ENCODE data around the gene PGAP1. TPM values are rescaled to one million over a fixed set of nuclear protein-coding genes. Genes with fewer than 3 reads are reported as not detected.

Gene PGAP1
- total and polyA plus RNA-seq, 9 of the 15 experiments (the other 6 are each of a cell fraction or from before 2014, with no cell fraction given), result 0.08 to 0.73 (median 0.52) TPM

- DNase-seq (ENCODE audit: extremely low read depth in 1 of 4, low spot score in 3 of 4), result no peak
- POLR2A ChIA-PET, result no interaction called here
- Histone ChIP-seq H3K4me3 (no peak overlapping the region), H3K27me3 (ENCODE audit: control insufficient read depth in 2 of 2, insufficient read depth in 2 of 2, low read length in 2 of 2) (no peaks in the 10 kb centered on the region), H2AFZ (ENCODE audit: low read depth, low read length) (no peak overlapping the region), H3K9me1 (ENCODE audit: control insufficient read depth, insufficient read depth, low read length) (no peaks in the 10 kb centered on the region), H3K9me3 (replicated peaks; ENCODE audit: control insufficient read depth, insufficient read depth, low read depth, low read length) (no peaks in the 10 kb centered on the region), H3K36me3 (ENCODE audit: control insufficient read depth, insufficient read depth, low read length) (no peaks in the 10 kb centered on the region), H3K4me2 (ENCODE audit: insufficient read depth, low read length) (no peak overlapping the region), H3K9ac (ENCODE audit: insufficient read depth in 1 of 2, low read depth in 2 of 2, low read length in 2 of 2) (no peak overlapping the region), H4K20me1 (replicated peaks; ENCODE audit: control insufficient read depth, insufficient read depth, low read length) (no peaks in the 10 kb centered on the region), H3K79me2 (ENCODE audit: control insufficient read depth, insufficient read depth, low read length) (no peaks in the 10 kb centered on the region), H3K27ac (ENCODE audit: extremely low read depth, low read depth, low read length) (no peak overlapping the region), H3K4me1 (replicated peaks in 1 of 2; ENCODE audit: control insufficient read depth in 2 of 2, insufficient read depth in 2 of 2, low read length in 2 of 2) (no peaks in the 10 kb centered on the region)
- no TSS peak for BruUV-seq (replicated peaks)
- TF ChIP-seq ZNF224 (CRISPR knock-in tag; IDR thresholded peaks at IDR 0.05), result no peak
- TF ChIP-seq, protein P1, sequence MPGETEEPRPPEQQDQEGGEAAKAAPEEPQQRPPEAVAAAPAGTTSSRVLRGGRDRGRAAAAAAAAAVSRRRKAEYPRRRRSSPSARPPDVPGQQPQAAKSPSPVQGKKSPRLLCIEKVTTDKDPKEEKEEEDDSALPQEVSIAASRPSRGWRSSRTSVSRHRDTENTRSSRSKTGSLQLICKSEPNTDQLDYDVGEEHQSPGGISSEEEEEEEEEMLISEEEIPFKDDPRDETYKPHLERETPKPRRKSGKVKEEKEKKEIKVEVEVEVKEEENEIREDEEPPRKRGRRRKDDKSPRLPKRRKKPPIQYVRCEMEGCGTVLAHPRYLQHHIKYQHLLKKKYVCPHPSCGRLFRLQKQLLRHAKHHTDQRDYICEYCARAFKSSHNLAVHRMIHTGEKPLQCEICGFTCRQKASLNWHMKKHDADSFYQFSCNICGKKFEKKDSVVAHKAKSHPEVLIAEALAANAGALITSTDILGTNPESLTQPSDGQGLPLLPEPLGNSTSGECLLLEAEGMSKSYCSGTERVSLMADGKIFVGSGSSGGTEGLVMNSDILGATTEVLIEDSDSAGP (CRISPR knock-in tag; IDR thresholded peaks at IDR 0.05), result no peak
- TF ChIP-seq ZNF23 (CRISPR knock-in tag; IDR thresholded peaks at IDR 0.05), result no peak
- no peak for TF ChIP-seq NONO (IDR thresholded peaks at IDR 0.05; ENCODE audit: low read depth in 2 of 2, low read length in 1 of 2)
- TF ChIP-seq ZNF639 (CRISPR knock-in tag; conservative IDR thresholded peaks at IDR 0.05 in 1 of 2, IDR thresholded peaks at IDR 0.05 in 1 of 2), result no peak
- TF ChIP-seq MTF1 (CRISPR knock-in tag; IDR thresholded peaks at IDR 0.05; ENCODE audit: borderline replicate concordance), result no peak
- TF ChIP-seq, protein P2, sequence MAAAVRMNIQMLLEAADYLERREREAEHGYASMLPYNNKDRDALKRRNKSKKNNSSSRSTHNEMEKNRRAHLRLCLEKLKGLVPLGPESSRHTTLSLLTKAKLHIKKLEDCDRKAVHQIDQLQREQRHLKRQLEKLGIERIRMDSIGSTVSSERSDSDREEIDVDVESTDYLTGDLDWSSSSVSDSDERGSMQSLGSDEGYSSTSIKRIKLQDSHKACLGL (CRISPR knock-in tag; IDR thresholded peaks at IDR 0.05; ENCODE audit: borderline replicate concordance, poor library complexity, severe bottlenecking), result no peak
- no peak for TF ChIP-seq TRIM25 (IDR thresholded peaks at IDR 0.05; ENCODE audit: borderline replicate concordance)
- TF ChIP-seq MTA1 (IDR thresholded peaks at IDR 0.05; ENCODE audit: borderline replicate concordance), result no peak
- no peak for TF ChIP-seq POLR2G (IDR thresholded peaks at IDR 0.05; ENCODE audit: low read depth, low read length)
- no peak for TF ChIP-seq HNRNPL (IDR thresholded peaks at IDR 0.05; ENCODE audit: low read depth, low read length)
- intact Hi-C loops (cut with micrococcal nuclease) (no loop called here), in situ Hi-C loops (cut with MboI) (no loop called here)
- WGBS (ENCODE audit: insufficient coverage, low coverage, missing lambda C conversion rate), result 11% methylated on average over 2 of the region's 2 CpGs
- ATAC-seq, result no peak
- FAIRE-seq, result no peak
- CTCF ChIA-PET (ENCODE audit: low intra/inter-chr PET ratio), result no interaction called here
Observed at GRCh38 chr2:196840171-196840570, 86.3 kb downstream of the PGAP1 start.
